SJSA1 (cell line): Measurements from ENCODE around the gene FABP6. TPM values are rescaled to one million over a fixed set of nuclear protein-coding genes. Genes with fewer than 3 reads are reported as not detected.
"Not testable (repeated sequence)": the region's sequence is repeated elsewhere in the genome, so short reads cannot be mapped to it uniquely, and the experiment has no call there.

Experiments
- DNase-seq, 2 experiments: peaks; one replicate each; pipeline ENCODE4 v3.0.0-alpha.2; 2015 to 2020; ENCODE audit warnings: low spot score in 2 of 2, low read depth in 1 of 2
- H3K27ac ChIP-seq: fragments of 250-450 bp; sonication (Bioruptor Pico); 2 replicates; pipeline ENCODE4 v1.5.1; 2020; ENCODE audit warnings: mild to moderate bottlenecking, moderate library complexity
- H3K27me3 ChIP-seq: fragments of 250-450 bp; sonication (Bioruptor Pico); replicated peaks from 2 replicates; pipeline ENCODE4 v1.5.1; 2020; ENCODE audit warnings: mild to moderate bottlenecking, moderate library complexity
- H3K36me3 ChIP-seq: fragments of 250-450 bp; sonication (Bioruptor Pico); 2 replicates; pipeline ENCODE4 v1.5.1; 2020; ENCODE audit warnings: mild to moderate bottlenecking
- H3K4me1 ChIP-seq: fragments of 250-450 bp; sonication (Bioruptor Pico); replicated peaks from 2 replicates; pipeline ENCODE4 v1.6.1; 2021; ENCODE audit warnings: mild to moderate bottlenecking
- H3K4me3 ChIP-seq: fragments of 250-450 bp; sonication (Bioruptor Pico); 2 replicates; pipeline ENCODE4 v1.5.1; 2020; ENCODE audit warnings: mild to moderate bottlenecking
- H3K9me3 ChIP-seq: fragments of 250-450 bp; sonication (Bioruptor Pico); replicated peaks from 2 replicates; pipeline ENCODE4 v1.5.1; 2020; ENCODE audit warnings: mild to moderate bottlenecking
- total RNA-seq: library from RNA; depleted of rRNA; stranded (reverse); fragments of >200 nt; shearing (Covaris generic); gene quantifications from 2 replicates; pipeline ENCODE4 v1.2.3, GENCODE V29; 2014

Gene FABP6
- total RNA-seq, 1 experiment from 2014 or later, result not detected

DNA sequence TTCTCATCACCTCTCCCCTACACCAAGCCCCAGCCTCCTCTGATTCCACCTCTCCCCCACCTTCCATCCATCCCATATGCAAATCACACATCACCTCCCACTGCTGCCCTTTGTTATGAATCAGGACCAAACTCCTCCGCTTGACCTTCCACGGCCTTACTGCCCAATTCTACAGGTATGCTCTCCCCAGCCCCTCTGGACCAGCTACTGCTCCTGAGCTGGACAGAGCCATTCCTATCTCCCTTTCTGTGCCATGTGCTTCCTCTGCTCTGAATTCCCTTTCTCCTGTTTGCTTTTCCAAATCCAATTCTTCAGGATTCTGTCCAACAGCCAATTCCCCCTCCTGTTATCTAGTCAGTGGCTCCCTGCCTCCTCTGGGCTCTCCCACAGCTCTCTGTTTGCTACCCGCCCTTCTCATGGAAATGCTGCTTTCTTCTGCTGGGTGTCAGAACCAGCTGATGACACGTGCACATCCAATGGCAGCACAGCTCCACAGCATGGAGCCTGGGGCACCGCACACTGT lies 8.3 kb downstream of the FABP6 start:
- Histone ChIP-seq H3K27me3 (no peaks in the 10 kb centered on the region), H3K27ac (no peak overlapping the region), H3K9me3 (no peaks in the 10 kb centered on the region), H3K4me3 (no peak overlapping the region), H3K36me3 (no peaks in the 10 kb centered on the region), H3K4me1 (no peaks in the 10 kb centered on the region)
- DNase-seq, result no peak

DNA sequence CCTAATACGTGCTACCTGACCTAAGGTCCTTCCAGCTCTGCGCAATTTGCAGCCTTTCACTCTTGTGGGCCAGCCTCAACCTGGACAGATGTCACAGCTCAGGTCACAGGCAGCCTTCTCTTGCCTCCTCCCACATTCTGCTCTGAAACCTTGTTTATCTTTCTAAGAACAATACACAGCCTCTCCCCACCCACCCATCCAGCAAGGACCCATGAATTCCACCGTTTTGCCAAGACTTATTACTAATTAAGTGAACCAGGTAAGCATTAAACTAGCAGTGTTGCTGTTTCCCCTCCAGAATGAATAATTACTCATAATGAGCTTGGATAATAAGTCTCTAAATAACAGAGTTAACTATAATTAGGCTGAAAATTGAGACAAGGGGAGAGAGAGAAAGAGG lies 11.0 kb downstream of the FABP6 start:
- no peaks in the 10 kb centered on the region for H3K4me1 ChIP-seq
- no peak overlapping the region for H3K27ac ChIP-seq
- no peak for DNase-seq
- H3K27me3 ChIP-seq, result no peaks in the 10 kb centered on the region
- no peaks in the 10 kb centered on the region for H3K36me3 ChIP-seq
- no peaks in the 10 kb centered on the region for H3K9me3 ChIP-seq
- no peak overlapping the region for H3K4me3 ChIP-seq

DNA sequence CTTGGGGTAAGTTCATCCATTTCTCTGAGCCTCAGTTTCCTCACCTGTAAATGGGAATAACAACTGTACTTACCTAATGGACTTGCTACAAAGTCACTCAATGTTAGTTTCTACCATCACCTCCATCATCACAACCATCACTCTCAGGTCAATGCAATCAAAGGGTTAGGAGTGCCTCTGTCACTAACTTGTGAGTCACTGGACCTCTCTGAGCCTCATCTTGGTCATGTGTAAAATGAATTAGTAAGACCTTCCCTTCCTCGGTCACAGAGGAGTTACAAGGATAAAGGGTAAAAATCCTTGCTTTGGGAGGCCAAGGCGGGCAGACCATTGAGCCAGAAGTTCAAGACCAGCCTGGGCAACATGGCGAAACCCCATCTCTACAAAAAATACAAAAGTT lies 12.8 kb downstream of the FABP6 start:
- no peak overlapping the region for H3K4me3 ChIP-seq
- no peaks in the 10 kb centered on the region for H3K36me3 ChIP-seq
- no peaks in the 10 kb centered on the region for H3K4me1 ChIP-seq
- no peaks in the 10 kb centered on the region for H3K9me3 ChIP-seq
- no peak overlapping the region for H3K27ac ChIP-seq
- no peak for DNase-seq
- H3K27me3 ChIP-seq, result no peaks in the 10 kb centered on the region

DNA sequence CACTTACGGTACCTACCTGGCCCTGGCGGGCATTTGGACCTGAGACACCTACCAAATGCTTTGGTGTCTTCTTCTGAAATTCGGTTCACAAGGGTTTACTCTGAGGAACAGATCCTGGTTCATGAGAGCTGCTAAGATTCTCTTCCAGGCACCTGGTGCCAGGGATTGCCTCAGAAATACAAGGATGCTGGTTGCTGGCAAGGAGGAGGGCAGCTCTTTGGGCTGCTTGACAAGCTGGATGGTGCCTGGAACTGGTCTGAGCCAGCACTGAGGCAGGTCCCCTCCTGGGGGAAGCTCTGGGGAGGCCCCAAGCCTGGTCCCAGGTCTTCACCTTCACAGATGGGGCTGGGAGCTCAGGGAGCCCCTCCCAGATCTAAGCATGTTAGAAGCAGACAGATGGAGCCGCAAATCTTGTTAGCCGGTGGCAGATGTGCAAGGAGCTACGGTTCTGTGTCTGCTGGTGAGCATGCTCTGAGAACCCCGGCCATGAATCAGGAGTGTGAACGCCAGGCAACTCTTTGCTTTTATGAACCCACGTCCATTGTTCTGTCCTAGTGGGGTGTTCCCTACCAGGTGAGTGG lies 16.3 kb downstream of the FABP6 start:
- DNase-seq, result no peak
- peaks cover 5% of the 10 kb centered on the region; the same call in 1 of the 2 replicates for H3K36me3 ChIP-seq
- H3K9me3 ChIP-seq, result no peaks in the 10 kb centered on the region
- no peak overlapping the region for H3K27ac ChIP-seq
- no peaks in the 10 kb centered on the region for H3K27me3 ChIP-seq
- H3K4me3 ChIP-seq, result no peak overlapping the region
- no peaks in the 10 kb centered on the region for H3K4me1 ChIP-seq

DNA sequence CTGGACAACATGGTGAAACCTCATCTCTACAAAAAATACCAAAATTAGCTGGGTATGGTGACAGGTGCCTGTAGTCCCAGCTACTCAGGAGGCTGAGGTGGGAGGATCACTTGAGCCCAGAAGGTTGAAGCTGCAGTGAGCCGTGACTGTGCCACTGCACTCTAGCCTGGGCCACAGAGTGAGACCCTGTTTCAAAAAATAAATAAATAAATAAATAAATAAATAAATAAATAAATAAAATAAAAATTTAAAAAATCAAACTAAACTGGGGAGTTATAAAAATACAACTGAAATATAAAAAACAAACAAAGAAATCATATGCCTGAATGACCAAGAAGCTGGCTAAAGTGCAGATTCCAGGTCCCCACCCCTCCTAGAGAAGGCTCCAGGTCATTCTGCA lies 20.3 kb downstream of the FABP6 start:
- H3K27ac ChIP-seq, DNase-seq, H3K27me3 ChIP-seq, H3K4me3 ChIP-seq, H3K9me3 ChIP-seq, H3K4me1 ChIP-seq: not testable (repeated sequence)
- H3K36me3 ChIP-seq, result peaks cover 42% of the 10 kb centered on the region

DNA sequence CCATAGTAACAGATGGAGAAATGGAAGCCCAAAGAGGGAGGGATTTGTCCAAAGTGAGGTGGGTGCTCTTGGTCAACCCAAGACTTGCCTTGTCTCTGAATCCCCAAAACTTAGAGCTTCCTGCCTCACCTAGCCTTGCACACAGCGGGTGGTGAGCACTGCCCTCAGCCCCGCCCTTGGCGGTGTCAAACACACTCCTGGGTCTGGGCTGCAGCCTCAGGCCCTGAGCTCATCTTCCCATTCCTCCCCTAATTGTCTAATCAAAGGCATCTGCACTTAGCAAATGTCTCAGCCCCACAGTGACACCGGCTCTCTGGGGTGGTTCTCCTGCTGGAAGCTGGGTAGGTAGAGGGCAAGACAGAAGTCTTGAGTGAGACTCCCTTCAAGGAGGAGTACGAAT lies 20.9 kb downstream of the FABP6 start:
- Histone ChIP-seq H3K4me1 (no peaks in the 10 kb centered on the region), H3K4me3 (no peak overlapping the region), H3K9me3 (no peaks in the 10 kb centered on the region), H3K27ac (no peak overlapping the region), H3K36me3 (peaks cover 49% of the 10 kb centered on the region), H3K27me3 (no peaks in the 10 kb centered on the region)
- no peak for DNase-seq

DNA sequence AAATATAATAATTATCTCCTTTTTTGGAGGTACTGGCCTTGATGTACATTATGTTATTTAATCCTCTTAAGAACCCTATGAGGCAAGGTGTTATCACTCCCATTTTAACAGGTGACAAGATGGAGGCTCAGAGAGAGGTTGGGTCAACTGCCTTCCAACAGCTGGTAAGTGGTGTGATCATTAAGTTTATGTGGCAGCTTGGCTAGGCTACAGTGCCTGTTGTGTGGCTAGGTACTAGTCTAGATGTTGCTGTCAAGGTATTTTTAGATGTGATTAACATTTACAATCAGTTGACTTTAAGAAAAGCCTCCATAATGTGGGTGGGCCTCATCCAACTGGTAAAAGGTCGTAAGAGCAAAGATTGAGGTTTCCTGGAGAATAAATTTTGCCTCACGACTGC lies 21.5 kb downstream of the FABP6 start:
- H3K4me3 ChIP-seq, result no peak overlapping the region
- no peaks in the 10 kb centered on the region for H3K9me3 ChIP-seq
- H3K36me3 ChIP-seq, result peaks cover 55% of the 10 kb centered on the region
- no peaks in the 10 kb centered on the region for H3K4me1 ChIP-seq
- H3K27me3 ChIP-seq, result no peaks in the 10 kb centered on the region
- DNase-seq, result no peak
- H3K27ac ChIP-seq, result no peak overlapping the region

DNA sequence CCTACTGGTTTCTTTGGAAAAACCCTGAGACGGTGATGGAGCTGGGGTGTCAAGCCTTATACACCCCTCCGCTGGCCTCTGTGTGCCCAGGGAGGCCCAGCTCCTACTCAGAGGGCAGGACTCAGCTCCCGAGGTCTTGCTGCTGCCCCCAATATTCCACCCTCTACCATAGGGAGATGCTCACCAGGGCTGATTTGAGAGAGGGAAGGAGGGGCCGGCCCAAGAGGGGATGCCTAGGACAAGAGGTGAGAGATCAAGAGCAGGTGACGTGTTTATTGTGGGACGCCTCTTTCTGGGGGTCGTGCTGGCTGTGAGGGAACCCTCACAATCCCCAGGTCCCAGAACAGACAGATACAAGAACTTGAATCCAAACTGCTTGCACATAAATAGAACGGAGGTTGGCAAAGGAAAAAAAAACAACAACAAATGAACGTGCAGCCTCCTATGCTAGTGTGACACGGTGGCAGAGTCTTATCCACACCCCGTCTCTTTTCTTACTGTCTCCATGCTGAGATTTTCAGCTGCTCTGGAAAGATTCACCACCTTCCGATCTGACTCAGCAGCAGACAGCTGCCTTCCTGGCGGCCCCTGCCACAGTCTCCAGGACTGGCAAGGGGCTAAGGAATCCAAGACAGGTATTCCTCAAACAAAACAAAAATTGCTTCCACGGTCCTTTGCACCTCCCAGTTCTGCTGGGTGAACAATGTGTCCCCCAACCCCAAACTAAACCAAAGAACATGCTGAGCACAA lies 22.3 kb downstream of the FABP6 start:
- no peak for DNase-seq

DNA sequence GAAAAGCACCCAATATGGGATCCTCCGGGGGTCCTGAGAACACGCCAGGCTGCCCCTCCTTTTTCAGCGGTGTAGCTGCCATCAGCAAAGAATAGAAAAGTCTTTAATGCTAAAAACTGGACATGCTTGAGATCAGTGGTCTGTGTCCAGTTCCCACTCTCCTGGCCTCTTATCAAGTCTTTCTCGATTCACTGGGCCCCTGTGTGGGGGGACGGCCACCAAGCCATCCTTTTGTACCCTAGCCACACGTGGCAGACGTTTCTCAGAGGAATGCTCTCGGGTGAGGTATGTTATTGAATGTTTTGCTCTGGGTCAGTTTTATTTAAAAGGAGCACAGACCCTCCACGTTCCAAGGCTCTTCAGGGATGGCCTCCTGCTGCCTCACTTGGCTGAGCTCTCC lies 23.6 kb downstream of the FABP6 start:
- no peaks in the 10 kb centered on the region for H3K4me1 ChIP-seq
- no peak overlapping the region for H3K27ac ChIP-seq

More for the DNA sequence above, 22.3 kb downstream of the FABP6 start:
- H3K36me3 ChIP-seq, result peaks cover 62% of the 10 kb centered on the region
- no peak overlapping the region for H3K27ac ChIP-seq
- H3K27me3 ChIP-seq, result no peaks in the 10 kb centered on the region
- no peak overlapping the region for H3K4me3 ChIP-seq
- no peaks in the 10 kb centered on the region for H3K9me3 ChIP-seq
- no peaks in the 10 kb centered on the region for H3K4me1 ChIP-seq

DNA sequence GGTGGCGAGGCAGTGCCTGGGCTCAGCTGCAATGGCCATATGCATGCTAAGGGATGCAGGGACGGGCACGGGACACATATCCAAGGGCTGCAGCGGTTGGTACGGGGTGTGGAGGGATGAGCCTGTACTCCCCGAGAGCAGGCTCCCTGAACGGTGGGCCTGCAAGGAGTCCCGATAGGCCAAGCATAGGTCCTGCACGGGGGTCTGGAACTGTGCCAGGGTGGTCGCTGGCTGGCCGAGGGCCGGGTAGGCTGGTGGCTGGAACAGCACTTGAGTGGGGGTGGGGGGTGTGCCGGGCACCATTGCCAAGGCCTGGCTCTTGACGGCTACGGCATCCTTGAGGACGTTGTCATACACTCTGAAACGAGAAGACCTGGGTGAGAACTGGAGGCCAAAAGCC lies 24.1 kb downstream of the FABP6 start:
- no peak for DNase-seq
- H3K36me3 ChIP-seq, result peaks cover 67% of the 10 kb centered on the region
- no peak overlapping the region for H3K4me3 ChIP-seq
- H3K4me1 ChIP-seq, result no peaks in the 10 kb centered on the region
- no peak overlapping the region for H3K27ac ChIP-seq
- H3K27me3 ChIP-seq, result no peaks in the 10 kb centered on the region
- no peaks in the 10 kb centered on the region for H3K9me3 ChIP-seq

More for the DNA sequence above, 23.6 kb downstream of the FABP6 start:
- Histone ChIP-seq H3K27me3 (no peaks in the 10 kb centered on the region), H3K36me3 (peaks cover 62% of the 10 kb centered on the region), H3K4me3 (no peak overlapping the region), H3K9me3 (no peaks in the 10 kb centered on the region)
- no peak for DNase-seq

DNA sequence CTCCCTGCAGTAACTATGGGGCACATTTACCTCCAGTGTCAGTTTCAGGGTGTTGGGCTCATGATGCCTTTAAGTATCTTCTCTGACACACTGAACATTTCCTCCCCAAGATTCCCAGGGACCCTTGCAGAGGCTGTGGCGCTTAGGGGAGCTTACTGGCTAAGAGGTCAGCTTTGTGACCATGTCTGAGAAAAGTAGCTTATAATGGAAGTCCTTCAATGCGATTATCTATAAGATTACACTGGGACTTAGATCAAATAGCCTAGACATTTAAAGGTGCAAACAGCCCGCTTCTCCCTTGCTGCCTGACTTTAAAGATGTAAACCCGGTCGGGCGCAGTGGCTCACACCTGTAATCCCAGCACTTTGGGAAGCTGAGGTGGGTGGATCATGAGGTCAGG lies 25.4 kb downstream of the FABP6 start:
- H3K36me3 ChIP-seq, result peaks cover 75% of the 10 kb centered on the region
- H3K27me3 ChIP-seq, result no peaks in the 10 kb centered on the region
- no peak overlapping the region for H3K4me3 ChIP-seq
- DNase-seq, result no peak
- H3K4me1 ChIP-seq, result no peaks in the 10 kb centered on the region
- H3K9me3 ChIP-seq, result no peaks in the 10 kb centered on the region
- H3K27ac ChIP-seq, result no peak overlapping the region

DNA sequence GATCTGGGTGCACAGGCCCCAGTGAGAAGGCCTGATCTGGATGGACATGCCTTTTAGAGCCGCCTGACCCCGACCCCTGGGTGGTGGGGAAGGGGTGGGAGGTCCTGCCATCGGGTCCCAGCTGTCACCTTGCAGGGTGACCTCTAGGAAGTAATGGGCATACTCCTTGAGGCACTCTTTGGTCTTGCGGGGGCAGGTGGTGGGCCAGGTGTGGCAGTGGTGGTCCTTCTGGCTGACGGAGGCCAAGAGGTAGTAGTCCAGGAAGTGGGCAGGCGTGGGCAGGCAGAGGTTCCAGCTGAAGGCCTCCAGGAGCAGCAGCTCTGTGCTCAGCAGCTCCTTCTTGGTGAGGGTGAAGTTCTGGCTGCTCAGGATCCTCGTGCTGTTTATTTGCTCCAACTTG lies 30.0 kb downstream of the FABP6 start:
- Histone ChIP-seq H3K9me3 (no peaks in the 10 kb centered on the region), H3K4me1 (0 out of 2 replicates have a peak, but pooled peaks cover 3% of the 10 kb centered on the region), H3K36me3 (peaks cover 68% of the 10 kb centered on the region), H3K4me3 (no peak overlapping the region), H3K27ac (no peak overlapping the region), H3K27me3 (no peaks in the 10 kb centered on the region)
- DNase-seq, result no peak

DNA sequence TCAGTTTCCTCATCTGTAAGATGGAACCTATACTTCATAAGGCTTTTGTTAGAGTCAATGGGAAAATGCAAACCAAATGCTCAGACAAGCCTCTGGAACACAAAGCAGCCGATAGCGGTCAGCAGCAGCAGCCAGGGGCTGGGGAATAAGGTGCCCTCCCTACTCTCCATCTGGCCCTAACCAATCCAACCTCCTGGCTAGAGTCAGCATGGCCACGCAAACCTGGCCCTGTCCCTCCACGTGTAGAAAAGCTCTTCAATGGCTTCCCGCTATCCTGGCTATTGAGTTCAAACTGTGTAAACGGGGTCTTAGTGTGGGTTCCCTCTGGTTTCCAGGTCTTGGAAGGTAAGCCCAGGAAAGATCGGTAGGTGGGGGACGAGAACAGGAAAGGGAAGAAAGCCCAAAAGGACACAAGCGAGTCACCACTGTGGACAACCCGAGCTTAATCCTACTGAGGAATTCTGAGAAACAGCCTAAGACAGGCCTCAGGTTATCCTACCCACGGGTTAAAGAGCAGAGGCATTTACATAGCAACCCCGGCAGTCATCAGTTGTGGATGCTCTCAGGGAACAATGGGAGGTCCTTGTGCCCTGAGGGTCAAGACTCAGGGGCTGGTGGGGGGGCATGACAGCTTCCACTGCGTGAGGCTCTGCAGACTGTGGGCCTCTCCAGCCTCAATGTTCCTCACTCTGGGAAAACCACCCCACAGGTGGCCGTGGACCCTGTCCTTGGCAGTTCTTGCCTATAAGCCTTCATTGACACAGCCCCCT lies 30.9 kb downstream of the FABP6 start:
- Histone ChIP-seq H3K4me3 (no peak overlapping the region), H3K27me3 (no peaks in the 10 kb centered on the region), H3K27ac (no peak overlapping the region), H3K4me1 (0 out of 2 replicates have a peak, but pooled peaks cover 3% of the 10 kb centered on the region), H3K36me3 (peaks cover 68% of the 10 kb centered on the region), H3K9me3 (no peaks in the 10 kb centered on the region)
- no peak for DNase-seq
